Breast epithelium (tissue), 3 donors: ENCODE measurements around the gene ACAD11.

Experiments used
- POLR2A ChIP-seq: fragments of 450-650 bp; IDR thresholded peaks from one replicate; pipeline ENCODE4 v1.6.1; 2016; ENCODE audit warnings: antibody characterized with exemption, mild to moderate bottlenecking, moderate library complexity
- POLR2AphosphoS5 ChIP-seq, 3 donors: sonication (generic); formaldehyde crosslinking; IDR thresholded peaks; one replicate each; pipeline ENCODE4 v1.6.1; 2017; ENCODE audit warnings: antibody characterized with exemption in 3 of 3
- TF ChIP-seq, protein P1 (sequence below), 3 donors: fragments of 450-650 bp; IDR thresholded peaks; one replicate each; pipeline ENCODE4 v1.5.1; 2016 to 2017; ENCODE audit warnings: antibody characterized with exemption in 3 of 3, mild to moderate bottlenecking in 3 of 3, moderate library complexity in 3 of 3

DNA sequence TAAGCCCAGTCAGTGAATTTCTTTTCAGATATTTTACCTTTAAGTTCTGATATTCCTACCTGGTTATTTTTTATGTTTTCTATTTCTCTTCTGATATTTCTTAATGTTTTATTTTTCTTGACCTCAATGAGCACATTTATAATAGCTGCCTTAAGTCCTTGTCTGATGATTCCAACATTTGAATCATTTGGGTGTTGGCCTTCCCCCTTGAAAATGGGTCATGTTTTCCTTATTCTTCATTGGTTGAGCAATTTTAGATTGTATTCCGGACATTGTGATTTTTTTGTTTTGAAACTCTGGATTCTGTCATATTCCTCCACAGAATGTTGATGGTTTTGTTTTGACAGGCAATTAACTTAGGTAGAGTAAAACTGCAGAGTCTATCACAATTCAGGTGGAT, 72.2 kb downstream of the ACAD11 start:
- TF ChIP-seq POLR2A (no peak), POLR2AphosphoS5 (IDR thresholded peaks at IDR 0.05) (no peak)
- TF ChIP-seq, protein P1, sequence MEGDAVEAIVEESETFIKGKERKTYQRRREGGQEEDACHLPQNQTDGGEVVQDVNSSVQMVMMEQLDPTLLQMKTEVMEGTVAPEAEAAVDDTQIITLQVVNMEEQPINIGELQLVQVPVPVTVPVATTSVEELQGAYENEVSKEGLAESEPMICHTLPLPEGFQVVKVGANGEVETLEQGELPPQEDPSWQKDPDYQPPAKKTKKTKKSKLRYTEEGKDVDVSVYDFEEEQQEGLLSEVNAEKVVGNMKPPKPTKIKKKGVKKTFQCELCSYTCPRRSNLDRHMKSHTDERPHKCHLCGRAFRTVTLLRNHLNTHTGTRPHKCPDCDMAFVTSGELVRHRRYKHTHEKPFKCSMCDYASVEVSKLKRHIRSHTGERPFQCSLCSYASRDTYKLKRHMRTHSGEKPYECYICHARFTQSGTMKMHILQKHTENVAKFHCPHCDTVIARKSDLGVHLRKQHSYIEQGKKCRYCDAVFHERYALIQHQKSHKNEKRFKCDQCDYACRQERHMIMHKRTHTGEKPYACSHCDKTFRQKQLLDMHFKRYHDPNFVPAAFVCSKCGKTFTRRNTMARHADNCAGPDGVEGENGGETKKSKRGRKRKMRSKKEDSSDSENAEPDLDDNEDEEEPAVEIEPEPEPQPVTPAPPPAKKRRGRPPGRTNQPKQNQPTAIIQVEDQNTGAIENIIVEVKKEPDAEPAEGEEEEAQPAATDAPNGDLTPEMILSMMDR (IDR thresholded peaks at IDR 0.05), result no peak
